HCT116 (cell line): ENCODE results near the gene KCNK4. TPM values are rescaled to one million over a fixed set of nuclear protein-coding genes. Genes with fewer than 3 reads are reported as not detected.

Source experiments
- ATAC-seq: fragments of 200-7000 bp; cut with Tn5 transposase; 2 replicates; pipeline ENCODE4 v1.9.1; 2020; ENCODE audit warnings: mild to moderate bottlenecking, moderate library complexity
- BruUV-seq: library from RNA; stranded (reverse); fragments of 400-500 nt; replicated peaks from 2 replicates; lab custom pipeline; 2021; lab: Mats Ljungman, UMichigan
- CTCF ChIA-PET: fragments of 300-600 bp; sonication (Branson Sonifier 250); formaldehyde crosslinking; loops from one replicate; lab custom pipeline; 2021; ENCODE audit warnings: antibody characterized with exemption; lab: Charles Lee
- POLR2A ChIA-PET: fragments of 300-600, 350-600 bp; sonication (Branson Sonifier 250); formaldehyde crosslinking; loops from one replicate; lab custom pipeline; 2021; ENCODE audit warnings: antibody characterized with exemption; lab: Charles Lee
- RAD21 ChIA-PET, 2 experiments: fragments of 300-600 bp; sonication (Branson Sonifier 250); formaldehyde crosslinking; loops; one replicate each; lab custom pipeline; 2023; ENCODE audit warnings: low total read pairs in 2 of 2; ENCODE audit not compliant: uncharacterized antibody in 2 of 2, unreplicated experiment in 2 of 2, low non-redundant PET in 1 of 2; lab: Charles Lee
- DNase-seq: peaks from one replicate; pipeline ENCODE4 v3.0.0-alpha.2; 2010; ENCODE audit warnings: low read depth, low spot score
- H2AFZ ChIP-seq: fragments of 200-600 bp; shearing (Covaris generic), sonication (generic); 2 replicates; pipeline ENCODE4 v1.6.1; 2017; ENCODE audit warnings: low read depth, mixed run types, mixed read lengths, antibody characterized with exemption, low read length; ENCODE audit not compliant: poor library complexity, severe bottlenecking
- H3K27ac ChIP-seq: 2 replicates; pipeline ENCODE4 v1.5.1; 2012; ENCODE audit warnings: low read depth, low read length
- H3K27me3 ChIP-seq: fragments of 200-600 bp; sonication (generic); 2 replicates; pipeline ENCODE4 v1.6.1; 2016; ENCODE audit warnings: mixed run types, low read length, mixed read lengths; ENCODE audit not compliant: insufficient read depth
- H3K36me3 ChIP-seq, 2 experiments: fragments of 200-500 bp in 1 of 2; fragments of 200-600 bp in 1 of 2; sonication (Bioruptor generic) in 1 of 2; sonication (generic) in 1 of 2; 2 replicates each; pipeline versions ENCODE4 v1.5.1 to v1.6.1; 2014 to 2016; ENCODE audit warnings: low read length in 2 of 2, inconsistent platforms in 1 of 2, mixed read lengths in 1 of 2, mixed run types in 1 of 2; ENCODE audit not compliant: insufficient read depth in 2 of 2, control insufficient read depth in 1 of 2
- H3K4me1 ChIP-seq, 2 experiments: fragments of 200-600 bp in 1 of 2; sonication (generic) in 1 of 2; 2 replicates each; pipeline versions ENCODE4 v1.5.1 to v1.6.1; 2012 to 2017; ENCODE audit warnings: low read length in 2 of 2, inconsistent platforms in 1 of 2, mild to moderate bottlenecking in 1 of 2, mixed read lengths in 1 of 2, mixed run types in 1 of 2, moderate library complexity in 1 of 2; ENCODE audit not compliant: insufficient read depth in 2 of 2, control insufficient read depth in 1 of 2
- H3K4me2 ChIP-seq: fragments of 200-600 bp; sonication (generic); 2 replicates; pipeline ENCODE4 v1.6.1; 2017; ENCODE audit warnings: mixed run types, low read length, mixed read lengths
- H3K4me3 ChIP-seq, 2 experiments: fragments of 200-600 bp in 1 of 2; sonication (generic) in 1 of 2; replicated peaks in 1 of 2; 2 replicates each; pipeline ENCODE4 v1.5.1; 2011 to 2016; ENCODE audit warnings: low read length in 2 of 2, control low read depth in 1 of 2, low read depth in 1 of 2, mild to moderate bottlenecking in 1 of 2, mixed read lengths in 1 of 2, mixed run types in 1 of 2
- H3K79me2 ChIP-seq: fragments of 200-600 bp; sonication (generic); 2 replicates; pipeline ENCODE4 v1.6.1; 2017; ENCODE audit warnings: mild to moderate bottlenecking, mixed run types, low read length, moderate library complexity, mixed read lengths; ENCODE audit not compliant: insufficient read depth
- H3K9ac ChIP-seq: fragments of 200-600 bp; sonication (generic); 2 replicates; pipeline ENCODE4 v1.6.1; 2016; ENCODE audit warnings: low read length, mixed read lengths
- H3K9me2 ChIP-seq: fragments of 200-600 bp; sonication (generic), shearing (Covaris generic); 2 replicates; pipeline ENCODE4 v1.6.1; 2017; ENCODE audit warnings: mixed run types, mild to moderate bottlenecking, moderate library complexity; ENCODE audit not compliant: insufficient read depth
- H3K9me3 ChIP-seq, 2 experiments: fragments of 200-500 bp in 1 of 2; fragments of 200-600 bp in 1 of 2; sonication (Bioruptor generic) in 1 of 2; sonication (generic) in 1 of 2; 2 replicates each; pipeline ENCODE4 v1.6.1; 2014 to 2017; ENCODE audit warnings: low read length in 2 of 2, mixed read lengths in 2 of 2, inconsistent platforms in 1 of 2, low read depth in 1 of 2, mild to moderate bottlenecking in 1 of 2, mixed run types in 1 of 2, moderate library complexity in 1 of 2; ENCODE audit not compliant: control insufficient read depth in 1 of 2, insufficient read depth in 1 of 2
- H4K20me1 ChIP-seq: fragments of 200-600 bp; sonication (generic), shearing (Covaris generic); 2 replicates; pipeline ENCODE4 v1.6.1; 2017; ENCODE audit warnings: mixed run types, mild to moderate bottlenecking, moderate library complexity; ENCODE audit not compliant: insufficient read depth
- EZH2 ChIP-seq: fragments of 200-600 bp; sonication (generic); IDR thresholded peaks from 2 replicates; pipeline ENCODE4 v1.6.1; 2017; ENCODE audit warnings: antibody characterized with exemption, mixed run types
- FOSL1 ChIP-seq: IDR thresholded peaks from 2 replicates; pipeline ENCODE4 v1.6.1; 2012; ENCODE audit warnings: low read depth
- JUND ChIP-seq: IDR thresholded peaks from 2 replicates; pipeline ENCODE4 v1.6.1; 2012
- POLR2A ChIP-seq: IDR thresholded peaks from 2 replicates; pipeline ENCODE4 v1.7.0; 2011; ENCODE audit warnings: borderline replicate concordance; ENCODE audit not compliant: insufficient read depth, insufficient read length; ENCODE audit errors: extremely low read depth
- POLR2AphosphoS5 ChIP-seq: IDR thresholded peaks from 2 replicates; pipeline ENCODE4 v1.6.1; 2011; ENCODE audit warnings: mild to moderate bottlenecking, low read depth, low read length, moderate library complexity
- RAD21 ChIP-seq: IDR thresholded peaks from 2 replicates; pipeline ENCODE4 v1.6.1; 2012; ENCODE audit warnings: low read depth, mild to moderate bottlenecking
- SIN3A ChIP-seq: IDR thresholded peaks from 2 replicates; pipeline ENCODE4 v1.6.1; 2012; ENCODE audit warnings: low read depth
- SP1 ChIP-seq: IDR thresholded peaks from 2 replicates; pipeline ENCODE4 v1.6.1; 2012; ENCODE audit warnings: low read depth
- ZBTB33 ChIP-seq: IDR thresholded peaks from 2 replicates; pipeline ENCODE4 v1.6.1; 2011; ENCODE audit warnings: mild to moderate bottlenecking, low read length, moderate library complexity; ENCODE audit not compliant: insufficient replicate concordance; ENCODE audit errors: extremely low read depth
- ZNF274 ChIP-seq: fragments of 200-500 bp; sonication (Bioruptor generic); IDR thresholded peaks from 2 replicates; pipeline ENCODE4 v1.6.1; 2014; ENCODE audit warnings: mild to moderate bottlenecking, low read depth, low read length, inconsistent platforms
- intact Hi-C: fragments of 100-400 bp; cut with micrococcal nuclease; formaldehyde crosslinking; loops from 2 replicates; pipeline ENCODE4 v1.10.0; 2022
- total RNA-seq: library from RNA; stranded (reverse); gene quantifications from one replicate; pipeline ENCODE4 v1.2.1, GENCODE V29; 2021; ENCODE audit not compliant: unreplicated experiment
- TF ChIP-seq, protein P1 (sequence below): IDR thresholded peaks from 2 replicates; pipeline ENCODE4 v1.6.1; 2012
- TF ChIP-seq, protein P2 (sequence below), 3 experiments: fragments of 200-600 bp in 1 of 3; sonication (generic) in 1 of 3; IDR thresholded peaks in 2 of 3; conservative IDR thresholded peaks in 1 of 3; 2 replicates each; pipeline ENCODE4 v1.5.1; 2012 to 2017; ENCODE audit warnings: low read depth in 2 of 3, low read length in 2 of 3, antibody characterized with exemption in 1 of 3, borderline replicate concordance in 1 of 3, control low read depth in 1 of 3, mild to moderate bottlenecking in 1 of 3, mixed read lengths in 1 of 3, mixed run types in 1 of 3, moderate library complexity in 1 of 3; ENCODE audit not compliant: insufficient read depth in 1 of 3

KCNK4 gene
- total RNA-seq, 1 experiment from 2014 or later, result not detected

DNA sequence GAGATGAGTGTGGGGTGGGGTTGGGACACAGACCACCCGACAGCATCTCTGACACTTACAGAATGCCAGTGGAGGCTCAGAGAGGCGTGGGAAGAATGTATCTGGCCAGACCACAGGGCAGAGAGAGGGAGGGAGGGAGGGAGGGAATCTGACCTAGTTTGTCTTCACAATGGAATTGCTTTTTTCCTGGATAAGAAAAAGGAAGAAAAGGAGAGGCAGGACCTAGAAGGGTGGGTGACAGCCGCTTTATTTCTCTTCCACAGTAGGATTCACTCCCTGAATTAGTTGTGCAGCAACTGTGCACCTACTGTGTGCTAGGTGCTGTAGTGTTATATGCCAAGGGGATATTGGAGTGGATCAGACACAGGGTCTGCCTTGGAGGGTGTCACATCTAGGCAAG, 3.7 kb downstream of the KCNK4 start:
- TF ChIP-seq RAD21 (no peak), EZH2 (no peak), POLR2A (no peak), SP1 (no peak), JUND (no peak), FOSL1 (no peak), POLR2AphosphoS5 (no peak), SIN3A (no peak), ZBTB33 (no peak), ZNF274 (no peak)
- TF ChIP-seq, protein P1, sequence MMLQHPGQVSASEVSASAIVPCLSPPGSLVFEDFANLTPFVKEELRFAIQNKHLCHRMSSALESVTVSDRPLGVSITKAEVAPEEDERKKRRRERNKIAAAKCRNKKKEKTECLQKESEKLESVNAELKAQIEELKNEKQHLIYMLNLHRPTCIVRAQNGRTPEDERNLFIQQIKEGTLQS, result no peak
- TF ChIP-seq, protein P2, sequence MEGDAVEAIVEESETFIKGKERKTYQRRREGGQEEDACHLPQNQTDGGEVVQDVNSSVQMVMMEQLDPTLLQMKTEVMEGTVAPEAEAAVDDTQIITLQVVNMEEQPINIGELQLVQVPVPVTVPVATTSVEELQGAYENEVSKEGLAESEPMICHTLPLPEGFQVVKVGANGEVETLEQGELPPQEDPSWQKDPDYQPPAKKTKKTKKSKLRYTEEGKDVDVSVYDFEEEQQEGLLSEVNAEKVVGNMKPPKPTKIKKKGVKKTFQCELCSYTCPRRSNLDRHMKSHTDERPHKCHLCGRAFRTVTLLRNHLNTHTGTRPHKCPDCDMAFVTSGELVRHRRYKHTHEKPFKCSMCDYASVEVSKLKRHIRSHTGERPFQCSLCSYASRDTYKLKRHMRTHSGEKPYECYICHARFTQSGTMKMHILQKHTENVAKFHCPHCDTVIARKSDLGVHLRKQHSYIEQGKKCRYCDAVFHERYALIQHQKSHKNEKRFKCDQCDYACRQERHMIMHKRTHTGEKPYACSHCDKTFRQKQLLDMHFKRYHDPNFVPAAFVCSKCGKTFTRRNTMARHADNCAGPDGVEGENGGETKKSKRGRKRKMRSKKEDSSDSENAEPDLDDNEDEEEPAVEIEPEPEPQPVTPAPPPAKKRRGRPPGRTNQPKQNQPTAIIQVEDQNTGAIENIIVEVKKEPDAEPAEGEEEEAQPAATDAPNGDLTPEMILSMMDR (IDR thresholded peaks at IDR 0.05 in 2 of 3, conservative IDR thresholded peaks at IDR 0.05 in 1 of 3; ENCODE audit: borderline replicate concordance in 1 of 3, insufficient read depth in 1 of 3, low read depth in 2 of 3, low read length in 2 of 3), result no peak
- TF ChIP-seq, all 23 proteins: peak for 0
- Histone ChIP-seq H3K4me3 (no peak overlapping the region), H2AFZ (no peak overlapping the region), H3K36me3 (no peaks in the 10 kb centered on the region), H3K27me3 (no peaks in the 10 kb centered on the region), H3K9me2 (no peaks in the 10 kb centered on the region), H3K27ac (no peak overlapping the region), H3K9me3 (no peaks in the 10 kb centered on the region), H3K4me1 (peaks cover 0 to 8% of the 10 kb centered on the region in 2 experiments; a peak in 2 of 4 replicates), H3K79me2 (no peaks in the 10 kb centered on the region), H4K20me1 (no peaks in the 10 kb centered on the region), H3K4me2 (no peak overlapping the region), H3K9ac (no peak overlapping the region)
- RAD21 ChIA-PET, result no interaction called here
- intact Hi-C loops, result no loop called here
- DNase-seq, result no peak
- no TSS peak for BruUV-seq
- CTCF ChIA-PET, result interaction anchor here (0.7 kb wide), 1 partner anchor 12 kb away, joined by 3 read pairs; no protein-coding TSS in a partner anchor
- POLR2A ChIA-PET, result no interaction called here
- ATAC-seq, result no peak
